Stimulated activated CD4-positive, alpha-beta T cell treated with anti-CD3 and anti-CD28 coated beads, Interleukin-1b, Interleukin-23, amount 100 ng/mL, for 24 hours (primary cell): ENCODE results near the gene SAMD9.
A peak's percentile ranks its signal among the peaks of the same experiment; 100 is the strongest.
"Not testable (repeated sequence)": the region's sequence is repeated elsewhere in the genome, so short reads cannot be mapped to it uniquely, and the experiment has no call there.

Experiments
- DNase-seq, 4 experiments: peaks; one replicate each; pipeline ENCODE4 v3.0.0-alpha.2; 2020; ENCODE audit warnings: low read depth in 4 of 4, low spot score in 1 of 4

Gene SAMD9

DNA sequence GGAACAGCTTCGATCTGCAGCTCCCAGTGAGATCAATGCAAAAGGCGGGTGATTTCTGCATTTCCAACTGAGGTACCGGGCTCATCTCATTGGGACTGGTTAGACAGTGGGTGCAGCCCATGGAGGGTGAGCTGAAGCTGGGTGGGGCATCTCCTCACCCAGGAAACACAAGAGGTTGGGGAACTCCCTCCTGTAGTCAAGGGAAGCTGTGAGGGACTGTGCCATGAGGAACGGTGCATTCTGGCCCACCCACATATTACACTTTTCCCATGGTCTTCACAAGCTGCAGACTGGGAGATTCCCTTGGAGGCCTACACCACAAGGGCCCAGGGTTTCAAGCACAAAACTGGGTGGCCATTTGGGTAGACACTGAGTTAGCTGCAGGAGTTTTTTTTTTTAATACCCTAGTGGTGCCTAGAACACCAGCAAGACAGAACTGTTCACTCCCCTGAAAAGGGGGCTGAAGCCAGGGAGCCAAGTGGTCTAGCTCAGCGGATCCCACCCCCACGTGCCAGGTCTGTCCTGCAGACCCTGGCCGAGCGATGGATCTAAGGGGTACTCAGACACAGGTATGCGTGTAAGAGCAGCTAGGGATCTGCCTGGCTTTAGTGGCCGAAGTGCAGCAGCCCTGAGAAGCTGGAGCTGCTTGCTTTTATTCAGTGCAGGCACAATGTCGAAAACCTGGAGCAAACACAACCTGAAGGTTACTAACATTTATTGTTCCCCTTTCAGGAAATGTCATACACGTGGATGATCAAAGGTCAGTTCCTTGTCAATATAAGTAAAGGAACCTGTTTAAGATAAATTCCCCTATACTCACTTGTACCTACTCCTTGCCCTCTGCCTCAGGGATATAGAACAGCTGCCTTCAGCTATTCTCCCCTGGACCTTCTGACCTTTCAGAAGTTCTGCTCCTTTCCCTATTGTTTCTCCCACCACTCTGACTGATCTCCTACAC, 3.1 kb upstream of the SAMD9 start:
- no peak for DNase-seq

DNA sequence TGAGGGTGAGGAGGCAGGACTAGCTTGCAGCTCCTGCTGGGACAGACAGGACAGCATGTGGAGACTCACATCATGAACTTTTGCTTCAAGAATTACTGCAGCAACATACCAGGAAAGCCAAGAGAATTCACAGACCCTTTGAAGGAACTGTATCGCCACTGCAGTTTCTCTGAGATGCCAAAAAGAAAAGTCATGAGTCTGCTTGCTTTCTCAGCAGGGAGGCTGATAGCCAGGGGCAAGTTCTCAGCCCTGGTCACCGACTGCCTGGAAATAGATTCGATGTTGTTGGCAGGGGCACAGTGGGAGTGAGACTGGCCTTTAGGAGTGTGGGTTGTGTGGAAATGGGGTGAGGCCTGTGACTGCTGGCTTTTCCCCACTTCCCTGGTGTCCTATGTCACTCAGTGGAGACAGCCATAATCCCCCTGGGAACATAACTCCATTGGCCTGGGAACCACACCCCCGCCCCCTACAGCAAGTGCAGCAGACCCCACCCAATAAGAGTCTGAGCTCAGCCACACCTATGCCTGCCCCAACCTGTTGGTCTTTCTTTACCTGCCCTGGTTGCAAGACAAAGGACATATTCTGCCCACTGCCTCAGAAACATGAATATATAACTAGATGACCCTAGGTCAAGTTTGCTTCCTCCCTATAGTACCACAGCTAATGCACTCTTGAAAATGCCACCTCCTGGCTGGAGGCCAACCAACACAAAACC, 1.6 kb upstream of the SAMD9 start:
- no peak for DNase-seq

DNA sequence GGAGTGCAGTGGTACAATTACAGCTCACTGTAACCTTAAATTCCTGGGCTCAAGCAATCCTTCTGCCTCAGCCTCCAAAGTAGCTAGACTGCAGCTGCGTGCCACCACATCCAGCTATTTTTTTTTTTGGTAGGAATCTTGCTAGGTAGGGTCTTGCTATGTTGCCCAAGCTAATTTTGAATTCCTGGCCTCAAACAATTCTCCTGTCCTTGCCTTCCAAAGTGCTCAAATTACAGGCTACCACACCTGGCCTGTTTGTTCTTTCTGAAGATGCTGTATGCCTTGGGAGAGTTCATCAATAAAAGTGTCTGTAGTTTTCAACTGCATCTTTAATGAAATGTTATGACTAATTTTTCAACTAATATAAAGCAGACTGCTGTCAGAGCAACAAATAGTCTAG, 452 bp downstream of the SAMD9 start:
- DNase-seq: no peak

DNA sequence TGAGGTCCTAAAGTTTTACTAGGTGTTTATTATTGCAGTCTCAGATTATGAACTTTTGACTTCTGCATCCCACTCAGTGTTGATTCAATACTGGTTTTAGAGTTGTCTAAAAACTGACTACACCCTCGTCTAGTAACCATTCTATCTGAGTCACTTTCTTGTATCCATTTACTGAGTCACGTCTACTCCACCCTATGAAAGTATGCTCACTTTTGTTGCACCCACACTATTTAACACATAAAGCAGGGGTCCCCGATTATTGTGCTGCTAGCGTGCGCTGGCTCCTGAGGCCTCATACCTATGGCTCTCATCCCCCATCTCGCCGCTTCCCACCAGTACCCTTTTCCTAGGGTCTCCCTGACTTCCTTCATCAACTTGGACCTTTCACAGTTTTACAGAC, 2.0 kb downstream of the SAMD9 start:
- DNase-seq: peak in 1 of 4 experiments; percentile 6

DNA sequence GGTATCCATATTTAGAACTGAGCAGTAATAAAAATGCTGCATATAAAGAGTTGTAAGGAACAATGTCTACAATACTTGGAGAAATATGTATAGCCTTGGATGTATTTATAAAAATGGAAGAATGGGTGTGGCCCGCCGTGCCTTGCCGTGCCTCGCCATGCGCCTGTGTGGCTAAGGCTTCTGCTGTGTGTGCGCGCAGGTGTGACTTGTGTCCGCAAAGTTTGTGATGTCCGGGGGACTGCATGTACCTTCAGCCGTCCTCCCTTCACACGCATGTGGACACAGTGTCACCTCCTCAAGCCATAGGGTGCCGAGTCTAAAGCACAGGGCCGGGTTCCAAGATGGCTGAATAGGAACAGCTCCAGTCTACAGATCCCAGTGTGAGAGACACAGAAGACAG, 9.8 kb downstream of the SAMD9 start:
- DNase-seq: no peak

DNA sequence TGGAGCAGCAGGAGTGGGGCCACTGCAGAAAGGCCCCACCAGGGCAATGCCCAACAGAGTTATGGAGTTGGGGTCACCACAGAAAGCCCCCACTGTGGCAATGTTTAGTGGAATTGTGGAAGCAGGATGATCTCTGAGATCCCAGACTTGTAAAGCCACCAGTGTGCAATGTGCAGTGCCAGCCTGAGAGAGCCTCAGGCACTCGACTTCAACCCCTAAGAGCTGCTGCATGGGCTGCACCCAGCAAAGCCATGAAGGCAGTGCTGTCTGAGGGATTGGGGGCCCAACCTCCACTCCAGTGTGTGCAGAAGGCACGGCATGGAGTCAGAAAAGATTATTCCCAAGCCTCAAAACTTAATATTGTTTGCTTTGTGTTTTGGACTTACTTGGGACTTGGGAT, 20.4 kb downstream of the SAMD9 start:
- DNase-seq: no peak

DNA sequence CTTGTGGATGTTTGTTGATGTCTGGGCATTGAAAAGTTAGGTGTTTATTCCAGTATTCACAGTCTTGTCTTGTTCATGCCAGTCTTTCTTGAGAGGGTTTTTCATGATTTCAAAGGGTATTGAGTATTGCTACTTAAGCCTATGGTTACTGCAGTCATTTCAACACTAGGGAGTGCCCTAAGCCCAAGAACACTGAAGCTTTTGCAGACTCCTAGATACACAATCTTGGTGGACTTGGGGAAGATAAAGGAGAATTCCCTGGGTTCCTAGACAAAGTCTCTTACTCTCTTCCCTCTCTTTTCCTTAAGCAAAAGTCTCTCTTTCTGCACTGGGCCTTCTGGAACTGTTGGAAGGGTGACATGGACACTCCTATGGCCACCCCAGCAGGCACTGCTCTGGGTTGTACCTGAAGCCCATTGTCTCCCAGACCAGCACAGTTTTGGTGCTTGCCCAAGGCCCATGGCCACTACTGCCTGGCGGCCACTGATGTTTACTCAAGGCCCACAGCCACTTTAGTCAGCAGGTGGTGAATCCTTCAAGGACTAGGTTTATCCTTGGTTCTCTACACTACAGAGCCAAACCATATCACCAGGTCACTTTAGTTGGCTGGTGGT, 24.9 kb downstream of the SAMD9 start:
- DNase-seq: no peak

DNA sequence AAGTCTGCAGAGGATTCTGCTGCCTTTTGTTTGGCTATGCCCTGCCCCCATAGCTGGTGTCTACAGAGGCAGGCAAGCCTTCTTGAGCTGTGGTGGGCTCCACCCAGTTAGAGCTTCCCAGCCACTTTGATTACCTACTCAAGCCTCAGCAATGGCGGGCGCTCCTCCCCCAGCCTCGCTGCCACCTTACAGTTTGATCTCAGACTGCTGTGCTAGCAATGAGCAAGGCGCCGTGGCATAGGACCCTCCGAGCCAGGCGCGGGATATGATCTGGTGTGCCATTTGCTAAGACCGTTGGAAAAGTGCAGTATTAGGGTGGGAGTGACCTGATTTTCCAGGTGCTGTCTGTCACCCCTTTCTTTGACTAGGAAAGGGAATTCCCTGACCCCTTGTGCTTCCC, 44.4 kb downstream of the SAMD9 start:
- not testable (repeated sequence) for DNase-seq

DNA sequence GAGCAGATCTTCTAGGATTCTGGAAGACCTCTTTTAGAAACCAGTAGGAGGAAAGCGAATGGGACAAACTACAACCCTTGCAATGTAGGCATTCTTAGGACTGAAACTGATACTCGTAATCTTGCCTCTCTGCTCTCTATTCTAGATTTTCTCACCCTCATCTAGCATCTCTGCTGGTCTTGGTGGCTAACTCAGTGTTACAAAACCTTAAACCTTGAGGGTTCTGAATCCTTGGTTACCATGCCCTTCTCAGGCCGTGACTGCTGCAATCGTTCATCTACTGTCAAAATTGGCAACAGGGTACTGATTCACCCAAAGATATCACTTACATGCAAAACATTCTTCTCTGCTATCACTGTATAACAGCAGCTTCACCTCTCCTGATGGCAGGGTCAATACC, 55.2 kb downstream of the SAMD9 start:
- no peak for DNase-seq

DNA sequence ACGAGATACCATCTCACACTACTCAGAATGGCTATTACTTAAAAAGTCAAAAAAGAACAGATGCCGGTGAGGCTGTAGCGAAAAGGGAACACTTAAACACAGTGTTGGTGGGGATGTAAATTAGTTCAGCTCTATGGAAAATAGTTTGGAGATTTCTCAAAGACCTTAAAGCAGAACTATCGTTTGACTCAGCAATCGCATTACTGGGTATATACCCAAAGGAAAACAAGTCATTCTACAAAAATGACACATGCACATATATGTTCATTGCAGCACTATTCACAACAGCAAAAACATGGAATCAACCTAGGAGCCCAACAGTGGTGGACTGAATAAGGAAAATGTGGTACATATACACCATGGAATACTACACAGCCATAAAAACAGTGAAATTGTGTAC, 56.9 kb downstream of the SAMD9 start:
- no peak for DNase-seq

DNA sequence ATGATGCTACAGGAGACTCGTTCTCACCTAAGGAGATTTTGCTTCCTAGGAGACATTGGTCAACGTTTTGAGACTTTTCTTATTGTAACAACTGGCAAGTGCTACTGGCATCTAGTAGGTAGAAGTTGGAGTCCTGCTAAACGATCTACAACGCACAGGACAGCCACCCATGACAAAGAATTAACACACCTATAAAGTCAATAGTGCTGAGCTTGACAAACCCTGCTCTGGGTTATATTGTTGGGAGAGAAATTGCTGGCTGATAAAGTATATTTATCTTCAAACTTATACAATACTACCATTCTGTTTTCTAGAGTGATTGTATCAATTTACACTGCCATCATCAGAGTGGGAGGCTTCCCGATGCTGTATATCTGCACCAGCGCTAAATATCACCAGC, 57.8 kb downstream of the SAMD9 start:
- DNase-seq: no peak

DNA sequence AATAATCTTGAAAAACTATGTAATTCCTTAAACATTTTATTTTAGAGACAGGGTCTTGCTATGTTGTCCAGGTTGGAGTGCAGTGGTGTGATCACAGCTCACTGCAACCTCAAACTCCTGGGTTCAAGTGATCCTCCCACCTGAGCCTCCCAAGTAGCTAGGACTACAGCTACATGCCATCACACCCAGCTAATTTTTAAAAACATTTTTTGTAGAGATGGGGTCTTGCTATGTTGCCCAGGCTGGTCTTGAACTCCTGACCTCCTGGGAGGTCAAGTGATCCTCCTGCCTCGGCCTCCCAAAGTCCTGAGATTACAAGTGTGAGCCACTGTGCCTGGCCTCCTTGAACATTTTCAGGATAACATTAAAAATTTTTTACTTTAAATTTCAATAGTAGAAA, 61.2 kb downstream of the SAMD9 start:
- DNase-seq: not testable (repeated sequence)

DNA sequence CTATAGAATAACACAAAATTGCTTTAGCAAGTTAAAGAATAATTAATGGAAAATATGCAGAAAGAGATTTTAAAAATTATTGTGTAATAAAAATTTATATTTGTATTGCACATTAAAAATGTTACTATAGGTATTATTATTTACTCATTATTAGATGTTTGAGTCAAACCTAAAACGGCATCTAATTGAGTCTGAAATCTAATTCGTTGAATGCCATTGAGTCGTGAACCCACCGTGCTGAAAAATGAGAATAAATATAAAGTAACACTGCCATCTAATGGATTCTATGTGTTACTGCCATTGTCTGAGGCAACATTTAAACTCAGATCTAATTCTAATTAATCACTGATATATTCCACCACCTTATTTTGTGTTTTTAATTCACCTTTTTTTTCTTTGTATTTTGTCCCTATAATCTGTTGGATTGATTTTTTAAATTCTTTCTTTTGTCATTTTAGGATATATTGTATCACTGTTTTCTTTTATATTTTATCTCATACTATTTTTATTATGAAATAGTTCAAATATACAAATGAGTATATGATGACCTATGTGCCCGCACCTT, 62.2 kb downstream of the SAMD9 start:
- DNase-seq: no peak

DNA sequence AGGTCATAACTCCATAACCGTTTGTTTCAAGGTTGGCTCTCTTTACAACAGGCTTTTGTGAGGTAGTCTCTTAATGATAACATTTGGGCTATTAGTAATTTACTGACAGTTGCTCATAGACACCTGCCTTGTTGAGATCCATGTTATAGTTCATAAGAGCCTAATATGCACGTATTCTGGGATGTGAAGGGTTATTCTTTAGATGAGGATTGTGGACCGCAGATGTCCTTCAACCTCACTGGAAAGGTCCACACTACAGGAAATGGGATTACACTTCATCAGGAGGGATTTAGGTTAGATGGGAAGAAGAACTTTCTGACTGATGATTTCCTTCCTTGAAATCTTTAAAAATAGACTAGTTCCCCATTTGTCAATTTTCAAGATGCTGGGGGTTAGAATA, 62.8 kb downstream of the SAMD9 start:
- no peak for DNase-seq

DNA sequence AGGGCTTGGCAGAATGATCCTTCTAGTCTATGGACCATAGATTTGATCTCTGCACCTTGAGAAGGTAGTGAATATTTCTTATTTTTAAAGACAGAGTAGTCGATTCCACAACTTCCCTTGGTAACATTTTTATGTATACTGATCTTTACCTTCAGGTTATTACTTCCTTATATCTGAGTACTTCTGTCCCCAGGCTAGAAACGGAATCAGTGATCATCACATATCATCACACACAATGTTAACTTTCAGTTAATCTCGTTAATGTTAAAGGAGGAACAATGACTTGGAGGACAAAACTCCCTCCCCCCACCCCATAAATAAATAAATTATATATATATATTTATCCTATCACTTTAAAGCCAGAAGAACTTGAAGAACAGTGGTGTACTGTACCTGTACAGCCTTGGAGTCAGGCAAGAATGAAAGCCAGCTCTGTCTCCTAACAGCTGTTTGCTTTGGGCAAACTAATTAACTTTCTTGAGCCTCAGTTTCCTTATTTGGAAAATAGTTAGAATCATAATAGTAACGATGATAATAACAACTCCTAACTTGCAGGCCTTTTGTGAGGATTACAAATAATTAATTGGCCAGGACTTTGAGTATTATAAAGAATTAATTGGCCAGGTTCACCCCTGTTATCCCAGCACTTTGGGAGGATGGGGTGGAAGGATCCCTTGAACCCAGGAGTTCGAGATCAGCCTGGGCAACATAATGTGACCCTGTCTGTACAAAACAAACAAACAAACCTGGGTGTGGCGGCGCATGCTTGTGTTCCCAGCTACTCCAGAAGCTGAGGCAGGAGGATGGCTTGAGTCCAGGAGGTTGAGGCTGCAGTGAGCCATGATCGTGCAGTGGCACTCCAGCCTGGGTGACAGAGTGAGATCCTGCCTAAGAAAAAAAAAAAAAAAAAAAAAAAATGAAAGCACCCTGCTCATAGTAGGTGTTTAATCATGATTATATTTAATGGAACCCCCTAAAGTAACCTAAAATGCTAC, 63.5 kb downstream of the SAMD9 start:
- DNase-seq: no peak

DNA sequence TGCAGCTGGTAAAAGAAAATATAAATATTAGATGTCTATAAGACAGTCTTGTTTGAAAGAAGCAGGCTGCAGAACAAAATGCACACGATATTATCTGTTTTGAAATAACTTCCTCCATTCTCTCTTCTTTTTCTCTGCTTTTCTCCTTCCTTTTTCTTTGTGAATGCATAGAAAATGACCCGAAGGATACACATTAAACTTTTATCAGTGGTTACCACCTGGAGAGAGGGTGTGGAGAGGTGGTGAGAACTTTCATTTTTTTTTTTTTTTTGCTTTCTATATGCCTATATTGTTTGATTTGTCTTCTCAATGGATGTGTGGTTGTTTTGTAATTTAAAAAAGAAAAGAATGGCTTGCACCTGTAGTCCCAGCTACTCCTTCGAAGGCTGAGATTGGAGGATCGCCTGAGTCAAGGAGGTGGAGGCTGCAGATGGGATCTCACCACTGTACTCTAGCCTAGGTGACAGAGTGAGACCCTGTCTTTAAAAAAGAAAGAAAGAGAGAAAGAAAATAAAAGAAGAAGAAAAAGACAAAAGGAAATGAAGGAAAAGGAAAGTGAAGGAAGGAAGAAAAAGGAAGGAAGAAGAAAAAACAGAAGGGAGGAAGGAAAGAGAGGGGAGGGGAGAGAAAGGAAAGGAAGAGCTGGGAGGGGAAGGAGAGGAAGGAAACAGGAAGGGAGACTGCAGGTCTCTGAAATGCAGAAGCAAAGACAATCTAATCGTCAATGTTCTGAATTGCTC, 64.4 kb downstream of the SAMD9 start:
- no peak for DNase-seq

DNA sequence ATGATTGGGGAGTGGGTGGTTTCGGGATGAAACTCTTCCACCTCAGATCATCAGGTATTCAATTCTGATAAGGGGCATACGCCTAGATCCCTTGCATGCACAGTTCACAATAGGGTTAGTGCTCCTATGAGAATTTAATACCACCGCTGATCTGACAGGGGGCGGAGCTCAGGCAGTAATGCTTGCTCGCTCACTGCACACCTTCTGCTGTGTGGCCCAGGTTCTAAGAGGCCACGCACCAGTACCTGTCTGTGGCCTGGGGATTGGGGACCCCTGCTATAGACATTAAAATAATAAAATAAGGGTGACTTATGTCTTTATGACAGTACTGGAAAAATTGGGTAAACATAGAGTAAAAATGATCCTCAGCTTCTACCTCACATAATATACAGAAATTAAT, 66.1 kb downstream of the SAMD9 start:
- no peak for DNase-seq
